Effector memory CD8-positive, alpha-beta T cell (primary cell): Measurements from ENCODE around the gene RGS21.
"Not testable (repeated sequence)": the region's sequence is repeated elsewhere in the genome, so short reads cannot be mapped to it uniquely, and the experiment has no call there.

Experiments
- ATAC-seq: fragments of 150-1000 bp; cut with Tn5 transposase; replicated peaks from 2 replicates; pipeline ENCODE4 v1.10.0; 2021; ENCODE audit warnings: mild to moderate bottlenecking, moderate library complexity
- DNase-seq, 3 experiments: peaks; one replicate each; pipeline ENCODE4 v3.0.0; 2021
- H3K27ac Mint-ChIP-seq, 2 donors: one replicate each; pipeline ENCODE4 v1.8.0; 2022; ENCODE audit warnings: mild to moderate bottlenecking in 2 of 2, mixed read lengths in 2 of 2, moderate library complexity in 2 of 2
- H3K27me3 Mint-ChIP-seq, 2 donors: one replicate each; pipeline ENCODE4 v1.8.0; 2022; ENCODE audit warnings: mixed read lengths in 2 of 2
- H3K36me3 Mint-ChIP-seq: one replicate; pipeline ENCODE4 v1.8.0; 2022; ENCODE audit warnings: mild to moderate bottlenecking, moderate library complexity, mixed read lengths; ENCODE audit not compliant: insufficient read depth
- H3K4me1 Mint-ChIP-seq, 2 donors: one replicate each; pipeline ENCODE4 v1.8.0; 2022; ENCODE audit warnings: low read depth in 2 of 2, mixed read lengths in 2 of 2
- H3K4me3 Mint-ChIP-seq, 2 donors: one replicate each; pipeline ENCODE4 v1.8.0; 2022; ENCODE audit warnings: mild to moderate bottlenecking in 2 of 2, mixed read lengths in 2 of 2, moderate library complexity in 2 of 2
- H3K9me3 Mint-ChIP-seq, 2 donors: one replicate each; pipeline ENCODE4 v1.8.0; 2022; ENCODE audit warnings: mixed read lengths in 2 of 2
- total RNA-seq, 9 experiments: gene quantifications; one replicate each; lab custom pipeline; 2026; lab: John Stamatoyannopoulos, UW

Gene RGS21, protein sequence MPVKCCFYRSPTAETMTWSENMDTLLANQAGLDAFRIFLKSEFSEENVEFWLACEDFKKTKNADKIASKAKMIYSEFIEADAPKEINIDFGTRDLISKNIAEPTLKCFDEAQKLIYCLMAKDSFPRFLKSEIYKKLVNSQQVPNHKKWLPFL
- total RNA-seq, result 0 reads per million in 9 experiments

DNA sequence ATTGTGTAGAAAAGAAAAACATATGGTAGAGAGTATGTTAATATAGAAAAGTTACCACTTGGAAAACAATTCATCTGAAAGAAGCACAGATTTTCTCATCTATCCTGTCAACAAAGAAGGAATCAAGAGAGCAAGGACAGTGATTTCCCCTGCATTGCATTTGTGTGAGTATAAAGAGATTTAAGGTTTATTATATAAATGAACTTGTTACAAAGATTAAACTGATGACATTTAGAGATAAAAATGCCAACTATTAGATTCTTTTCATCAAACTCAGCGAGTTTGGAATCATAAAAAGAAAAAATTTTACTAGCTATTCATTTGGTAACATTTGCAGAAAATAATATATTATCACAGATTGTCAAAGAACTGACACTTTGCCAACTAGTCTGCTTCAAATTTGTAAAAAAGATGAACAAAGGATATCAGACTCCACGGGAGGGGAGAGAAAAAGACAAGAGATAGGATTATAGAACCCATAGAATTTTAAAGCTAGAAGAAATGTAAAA, at the start of gene RGS21:
TSS of gene RGS21 (plus strand) at position 51 of the 509 bp plus-strand sequence. CDS start 26,045 bp downstream, outside the sequence.
- Mint-ChIP-seq H3K27me3 (no peaks in the 10 kb centered on the region), H3K9me3 (peaks cover 0 to 3% of the 10 kb centered on the region in 2 donors), H3K27ac (no peak within 1 kb of the TSS), H3K4me1 (no peaks in the 10 kb centered on the region), H3K36me3 (no peaks in the 10 kb centered on the region), H3K4me3 (no peak within 1 kb of the TSS)
- no peak for ATAC-seq
- no peak for DNase-seq

DNA sequence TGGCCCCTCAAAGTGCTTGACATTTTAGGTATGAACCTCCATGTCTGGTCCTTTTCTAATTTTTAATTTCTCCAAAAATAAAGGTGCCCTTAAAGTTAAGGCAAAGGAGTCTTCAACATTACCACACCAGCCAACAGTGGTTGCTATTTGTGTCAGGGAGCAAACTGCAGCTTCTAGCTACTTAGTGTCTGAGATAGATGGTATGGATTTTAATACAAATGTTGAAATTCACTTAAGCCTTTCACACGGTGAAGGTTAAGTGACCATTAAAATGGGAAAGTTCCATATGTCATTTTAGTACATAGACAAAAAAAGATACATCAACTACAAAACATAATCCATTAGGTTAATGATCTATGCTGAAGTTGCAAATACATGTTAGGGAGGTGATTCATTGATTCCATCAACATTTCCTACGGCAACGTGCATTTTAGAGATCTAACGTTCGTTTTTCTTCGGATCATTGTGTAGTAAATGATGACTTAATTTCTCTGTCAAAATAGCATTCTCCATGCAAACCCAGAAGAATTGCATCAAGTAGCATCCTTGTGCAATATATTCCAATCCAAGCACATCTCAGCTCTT, 48.2 kb upstream of the RGS21 start:
- no peaks in the 10 kb centered on the region for H3K27me3 Mint-ChIP-seq
- no peaks in the 10 kb centered on the region for H3K36me3 Mint-ChIP-seq
- DNase-seq (no peak), ATAC-seq (no peak)
- no peak overlapping the region for H3K27ac Mint-ChIP-seq
- no peaks in the 10 kb centered on the region for H3K4me1 Mint-ChIP-seq
- peaks cover 0 to 1% of the 10 kb centered on the region in 2 donors for H3K9me3 Mint-ChIP-seq
- H3K4me3 Mint-ChIP-seq, result no peak overlapping the region

DNA sequence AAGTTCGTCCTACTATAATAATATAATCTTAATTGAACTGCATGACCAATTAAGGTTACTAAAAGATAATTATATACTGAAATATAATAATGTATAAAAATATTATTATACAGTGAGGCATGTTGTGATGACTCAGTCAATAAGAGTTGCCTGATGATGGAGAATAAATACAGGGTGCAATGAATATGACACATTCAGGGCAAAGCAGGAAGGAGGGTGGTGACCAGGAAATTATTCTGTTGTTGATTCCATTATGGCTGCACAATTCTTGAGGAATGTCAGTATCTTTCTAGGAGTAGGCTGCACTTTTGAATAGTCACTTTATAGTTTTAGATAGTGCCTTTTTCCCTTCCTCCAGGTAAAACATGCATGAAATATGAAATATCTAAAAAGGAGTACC, 46.4 kb upstream of the RGS21 start:
- H3K4me3 Mint-ChIP-seq, result no peak overlapping the region
- no peak overlapping the region for H3K27ac Mint-ChIP-seq
- no peak for DNase-seq
- H3K36me3 Mint-ChIP-seq, result no peaks in the 10 kb centered on the region
- H3K4me1 Mint-ChIP-seq, result no peaks in the 10 kb centered on the region
- ATAC-seq, result no peak
- peaks cover 0 to 1% of the 10 kb centered on the region in 2 donors for H3K9me3 Mint-ChIP-seq
- H3K27me3 Mint-ChIP-seq, result no peaks in the 10 kb centered on the region

DNA sequence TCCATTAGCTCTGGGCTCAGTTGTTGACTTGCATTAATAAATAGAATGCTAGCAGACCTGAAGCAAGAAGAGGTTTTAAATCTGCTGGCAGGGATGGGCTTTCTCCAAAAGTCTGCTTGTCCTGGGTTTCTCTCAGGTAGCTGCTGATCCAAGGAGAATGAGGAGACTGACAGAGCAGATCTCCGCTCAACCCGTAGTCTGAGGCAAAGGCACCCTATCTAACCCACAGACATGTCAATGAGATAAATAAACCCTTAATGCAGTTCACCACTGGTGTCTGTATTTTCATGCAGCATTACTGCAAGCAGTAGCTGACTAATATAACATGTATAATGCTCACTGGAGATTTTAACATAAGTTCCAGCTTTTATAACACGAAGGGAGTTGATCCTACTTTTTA, 44.1 kb upstream of the RGS21 start:
- Mint-ChIP-seq H3K27ac (no peak overlapping the region), H3K9me3 (no peaks in the 10 kb centered on the region), H3K36me3 (no peaks in the 10 kb centered on the region), H3K4me3 (no peak overlapping the region), H3K4me1 (no peaks in the 10 kb centered on the region), H3K27me3 (no peaks in the 10 kb centered on the region)
- no peak for ATAC-seq
- DNase-seq, result no peak

DNA sequence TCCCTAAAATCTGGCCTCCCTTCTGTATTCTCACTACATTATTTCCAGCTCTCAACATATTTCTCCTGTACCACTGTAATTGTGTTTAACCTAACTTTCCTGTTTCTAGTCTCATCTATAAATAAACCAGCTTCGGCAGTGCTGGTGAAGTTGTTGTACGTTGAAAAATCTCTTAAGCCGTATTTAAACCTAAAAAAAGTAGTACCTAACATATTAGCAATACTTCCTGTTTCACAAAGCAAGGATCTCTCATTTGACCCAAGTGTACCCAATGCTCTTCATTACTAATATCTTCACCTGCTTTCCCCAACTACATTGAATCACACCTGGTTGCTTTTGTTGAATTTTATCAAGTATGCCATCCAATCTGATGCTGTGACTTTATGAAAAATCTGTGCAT, 42.2 kb upstream of the RGS21 start:
- Mint-ChIP-seq H3K36me3 (no peaks in the 10 kb centered on the region), H3K9me3 (no peaks in the 10 kb centered on the region), H3K4me3 (no peak overlapping the region), H3K27ac (no peak overlapping the region), H3K27me3 (no peaks in the 10 kb centered on the region), H3K4me1 (no peaks in the 10 kb centered on the region)
- no peak for ATAC-seq
- DNase-seq, result no peak

DNA sequence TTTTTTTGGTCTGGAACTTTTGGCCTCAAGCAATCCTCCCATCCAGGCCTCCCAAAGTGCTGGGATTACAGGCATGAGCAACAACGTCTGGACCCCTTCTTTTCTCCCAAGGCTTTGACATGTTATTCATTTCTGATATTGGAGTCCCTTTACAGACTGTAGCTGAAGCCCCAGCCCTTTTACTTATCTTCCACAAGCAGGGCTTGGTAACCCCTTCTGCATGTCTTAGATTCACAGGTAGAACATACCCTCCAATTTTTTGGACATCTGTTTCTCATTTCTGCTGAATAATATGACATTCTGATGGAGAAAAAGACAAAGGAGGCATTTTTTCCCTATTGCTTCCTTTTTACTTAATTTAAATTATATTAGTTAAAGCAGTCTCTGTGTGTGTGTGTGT, 39.2 kb upstream of the RGS21 start:
- Mint-ChIP-seq H3K27me3 (no peaks in the 10 kb centered on the region), H3K9me3 (peaks cover 0 to 2% of the 10 kb centered on the region in 2 donors), H3K36me3 (no peaks in the 10 kb centered on the region), H3K4me1 (no peaks in the 10 kb centered on the region), H3K27ac (no peak overlapping the region), H3K4me3 (no peak overlapping the region)
- no peak for ATAC-seq
- no peak for DNase-seq

DNA sequence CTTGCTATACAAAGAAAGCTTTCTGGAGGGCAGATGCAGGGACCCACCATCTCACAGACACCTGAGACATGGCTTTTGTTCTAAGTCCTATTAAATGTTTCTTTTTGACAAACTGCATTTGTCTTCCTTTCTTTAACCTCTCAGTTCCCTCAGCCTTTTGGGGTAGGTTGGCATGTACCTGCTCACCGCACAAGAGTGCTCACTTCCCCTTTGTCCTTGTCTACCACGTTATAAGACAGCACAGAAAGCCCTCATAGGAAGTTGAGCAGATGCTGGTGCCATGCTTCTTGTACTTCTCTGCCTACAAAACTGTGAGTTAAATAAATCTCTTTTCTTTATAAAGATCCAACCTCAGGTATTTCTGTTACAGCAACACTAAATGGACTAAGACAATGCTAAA, 31.9 kb upstream of the RGS21 start:
- Mint-ChIP-seq H3K36me3 (no peaks in the 10 kb centered on the region), H3K4me1 (no peaks in the 10 kb centered on the region), H3K27ac (no peak overlapping the region), H3K4me3 (no peak overlapping the region), H3K27me3 (no peaks in the 10 kb centered on the region), H3K9me3 (peaks cover 6 to 8% of the 10 kb centered on the region in 2 donors)
- DNase-seq, result no peak
- ATAC-seq, result no peak

DNA sequence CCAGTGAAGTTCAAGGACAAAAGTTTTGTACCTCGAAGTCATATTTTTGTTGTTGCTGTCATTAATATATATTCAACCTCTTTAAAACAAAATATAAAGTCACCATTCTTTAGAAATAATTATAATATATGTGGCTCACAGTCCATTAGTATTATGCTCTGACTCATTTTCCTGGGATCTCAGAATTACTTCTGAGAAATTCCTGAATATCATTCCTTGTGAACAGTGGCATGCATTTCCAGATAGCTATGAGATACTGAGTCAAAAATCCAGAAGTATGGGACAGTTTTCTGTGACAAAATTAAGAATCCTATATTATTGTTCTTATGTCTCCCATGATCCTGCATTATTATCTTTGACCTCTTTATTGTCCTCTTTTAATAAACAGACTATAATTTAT, 13.8 kb upstream of the RGS21 start:
- Mint-ChIP-seq H3K9me3 (peaks cover 2 to 9% of the 10 kb centered on the region in 2 donors), H3K4me3 (no peak overlapping the region), H3K27me3 (no peaks in the 10 kb centered on the region), H3K36me3 (peaks cover 3% of the 10 kb centered on the region), H3K27ac (no peak overlapping the region), H3K4me1 (no peaks in the 10 kb centered on the region)
- ATAC-seq, result no peak
- DNase-seq, result no peak

DNA sequence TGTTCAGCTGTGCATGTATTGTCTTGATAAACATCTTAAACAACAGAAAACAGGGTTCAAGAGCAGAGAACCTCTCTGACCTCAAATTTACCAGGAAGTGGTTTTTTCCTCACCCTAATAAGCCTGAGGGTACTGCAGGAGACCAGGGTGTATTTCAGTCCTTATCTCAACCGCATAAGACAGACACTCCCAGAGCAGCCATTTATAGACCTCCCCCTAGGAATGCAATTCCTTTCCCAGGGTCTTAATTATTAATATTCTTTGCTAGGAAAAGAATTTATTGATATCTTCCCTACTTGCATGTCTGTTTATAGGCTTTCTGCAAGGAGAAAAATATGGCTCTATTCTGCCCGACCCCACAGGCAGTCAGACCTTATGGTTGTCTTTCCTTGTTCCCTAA, 8.5 kb upstream of the RGS21 start:
- H3K36me3 Mint-ChIP-seq, result not testable (repeated sequence)

DNA sequence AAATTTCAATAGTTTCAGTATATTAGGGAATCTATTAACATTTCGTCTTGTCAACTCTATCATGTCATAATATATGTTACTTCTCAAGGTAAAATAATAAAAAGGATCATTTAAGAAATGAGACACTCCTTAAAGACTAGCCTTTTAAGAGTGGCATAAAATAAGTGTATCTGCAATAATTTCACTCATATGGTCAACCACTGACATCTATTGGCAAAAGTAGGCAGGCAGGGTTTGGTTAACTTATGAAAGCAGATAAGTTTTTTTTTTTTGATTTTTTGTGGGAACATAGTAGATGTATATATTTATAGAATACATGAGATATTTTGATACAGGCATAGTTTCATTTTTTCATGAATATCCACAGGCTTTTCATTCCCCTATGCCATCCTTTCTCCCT, 5.5 kb upstream of the RGS21 start:
- DNase-seq (no peak), ATAC-seq (no peak)
- Mint-ChIP-seq H3K27ac (no peak overlapping the region), H3K4me1 (no peaks in the 10 kb centered on the region), H3K36me3 (no peaks in the 10 kb centered on the region), H3K9me3 (peaks cover 6 to 10% of the 10 kb centered on the region in 2 donors), H3K27me3 (no peaks in the 10 kb centered on the region), H3K4me3 (no peak overlapping the region)

More for the DNA sequence above, 8.5 kb upstream of the RGS21 start:
- H3K9me3 Mint-ChIP-seq, H3K27me3 Mint-ChIP-seq, H3K4me1 Mint-ChIP-seq, ATAC-seq, DNase-seq, H3K4me3 Mint-ChIP-seq, H3K27ac Mint-ChIP-seq: not testable (repeated sequence)

DNA sequence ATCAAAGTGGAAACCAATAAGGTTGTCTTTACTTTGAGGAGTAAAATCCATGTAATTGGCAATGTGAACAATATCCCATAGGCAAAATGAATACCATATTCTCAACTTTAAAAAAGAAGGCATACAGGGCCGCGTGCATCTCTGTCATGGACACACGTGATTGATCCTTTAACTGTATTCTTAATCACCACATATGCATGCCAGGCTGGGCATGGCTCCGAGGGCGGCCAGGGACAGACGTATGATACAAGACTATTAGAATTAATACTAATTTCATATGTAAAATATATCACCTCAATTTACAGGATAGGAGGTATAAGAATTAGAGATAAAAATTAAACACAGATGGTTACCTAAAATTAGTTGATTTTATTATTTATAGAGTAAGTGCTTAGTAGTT, 11.2 kb downstream of the RGS21 start:
- Mint-ChIP-seq H3K4me3 (no peak overlapping the region), H3K4me1 (no peaks in the 10 kb centered on the region), H3K27me3 (no peaks in the 10 kb centered on the region), H3K36me3 (no peaks in the 10 kb centered on the region), H3K27ac (no peak overlapping the region), H3K9me3 (peaks cover 0 to 4% of the 10 kb centered on the region in 2 donors)
- ATAC-seq (no peak), DNase-seq (no peak)

DNA sequence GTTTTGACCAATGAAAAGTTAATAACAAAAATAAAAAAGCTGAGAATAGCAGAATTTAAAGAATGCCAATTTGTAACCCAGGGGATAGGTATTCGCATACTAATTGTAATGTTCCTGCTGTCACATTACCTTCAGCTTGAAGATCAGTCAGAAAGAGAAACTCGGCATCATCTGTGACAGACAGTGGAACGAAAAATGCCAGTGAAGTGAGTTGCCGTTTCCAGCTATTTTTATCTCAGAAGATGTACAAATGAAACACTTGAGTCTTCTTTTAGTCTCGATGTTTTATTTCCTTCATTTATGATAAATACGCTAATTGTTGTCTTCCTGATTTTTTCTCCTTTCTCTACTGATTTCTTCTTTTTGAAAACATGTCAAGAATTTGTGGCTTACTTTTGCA, 26.1 kb downstream of the RGS21 start:
- H3K9me3 Mint-ChIP-seq, result peaks cover 0 to 3% of the 10 kb centered on the region in 2 donors
- H3K27me3 Mint-ChIP-seq, result no peaks in the 10 kb centered on the region
- ATAC-seq, result no peak
- H3K27ac Mint-ChIP-seq, result no peak overlapping the region
- H3K36me3 Mint-ChIP-seq, result no peaks in the 10 kb centered on the region
- no peak for DNase-seq
- H3K4me3 Mint-ChIP-seq, result no peak overlapping the region
- H3K4me1 Mint-ChIP-seq, result no peaks in the 10 kb centered on the region

DNA sequence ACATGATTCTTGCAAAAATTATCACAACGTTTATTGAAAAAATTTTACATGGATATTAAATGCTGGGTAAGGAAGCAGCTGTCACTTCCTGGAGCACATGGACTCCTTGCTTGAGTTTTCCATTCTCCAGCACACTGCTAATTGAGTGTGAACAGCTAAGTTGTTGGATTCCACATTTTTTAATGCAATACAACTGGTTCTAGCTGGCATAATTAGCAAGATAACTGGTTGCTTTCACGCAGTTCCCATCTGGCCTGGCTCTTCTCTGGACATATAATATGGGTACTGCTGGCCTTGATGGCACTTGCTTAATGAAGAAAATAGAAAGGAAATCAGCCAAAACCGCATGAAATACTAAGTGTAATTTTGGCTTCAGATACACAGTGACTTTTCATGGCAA, 26.6 kb downstream of the RGS21 start:
- ATAC-seq (no peak), DNase-seq (no peak)
- Mint-ChIP-seq H3K4me1 (no peaks in the 10 kb centered on the region), H3K9me3 (peaks cover 0 to 3% of the 10 kb centered on the region in 2 donors), H3K27ac (no peak overlapping the region), H3K27me3 (no peaks in the 10 kb centered on the region), H3K36me3 (no peaks in the 10 kb centered on the region), H3K4me3 (no peak overlapping the region)

DNA sequence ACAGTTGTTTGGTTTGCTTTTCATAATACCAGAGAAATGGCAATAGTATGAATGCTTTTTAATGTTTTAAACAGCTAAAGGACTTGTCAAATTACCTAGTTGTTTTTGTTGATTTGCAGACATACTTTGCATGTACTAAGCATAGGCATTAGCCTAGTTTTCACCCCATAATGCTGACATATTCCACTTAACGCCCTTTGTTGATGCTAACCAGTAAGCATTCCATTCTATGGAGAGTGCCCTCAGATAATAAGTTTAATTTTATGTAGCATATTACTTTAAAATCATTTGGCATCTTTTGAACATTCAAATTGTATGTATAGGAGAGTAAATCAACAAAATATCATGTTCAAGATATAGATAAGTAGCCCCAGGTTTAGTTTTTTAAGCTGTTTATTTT, 32.5 kb downstream of the RGS21 start:
- H3K9me3 Mint-ChIP-seq, result no peaks in the 10 kb centered on the region
- no peaks in the 10 kb centered on the region for H3K27me3 Mint-ChIP-seq
- no peaks in the 10 kb centered on the region for H3K4me1 Mint-ChIP-seq
- H3K36me3 Mint-ChIP-seq, result no peaks in the 10 kb centered on the region
- ATAC-seq (no peak), DNase-seq (no peak)
- no peak overlapping the region for H3K4me3 Mint-ChIP-seq
- no peak overlapping the region for H3K27ac Mint-ChIP-seq
